ENCODE data around the gene CDKN2B. TPM values are rescaled to one million over a fixed set of nuclear protein-coding genes. Genes with fewer than 3 reads are reported as not detected.

CDKN2B gene
- total and polyA plus RNA-seq, 4 donors = 0.32 to 1.3 (median 0.54) TPM

GRCh38 chr9:22028394-22028793 is 19.3 kb upstream of the CDKN2B start:
- no peak for DNase-seq (ENCODE audit: low spot score)

More at GRCh38 chr9:22028394-22028793, 19.3 kb upstream of the CDKN2B start:
- H3K9me3 ChIP-seq (ENCODE audit: control insufficient read depth in 4 of 4, low read length in 3 of 4) = peaks cover 0 to 1% (median 0%) of the 10 kb centered on the region in 4 donors
- H3K27ac ChIP-seq (ENCODE audit: low read depth in 1 of 2, low read length in 2 of 2) = no peak overlapping the region
- no peaks in the 10 kb centered on the region for H3K36me3 ChIP-seq (ENCODE audit: control insufficient read depth in 4 of 4, insufficient read depth in 3 of 4, low read depth in 1 of 4, low read length in 3 of 4)
- H3K4me1 ChIP-seq (ENCODE audit: control insufficient read depth in 4 of 4, insufficient read depth in 4 of 4, low read length in 3 of 4) = peaks cover 0 to 2% (median under 1%) of the 10 kb centered on the region in 4 donors
- no peak overlapping the region for H3K9ac ChIP-seq (ENCODE audit: low read depth in 1 of 2, low read length in 2 of 2)
- H3K4me3 ChIP-seq (ENCODE audit: low read depth in 1 of 3, low read length in 3 of 3) = no peak overlapping the region
- H3K27me3 ChIP-seq (ENCODE audit: control insufficient read depth in 4 of 4, insufficient read depth in 4 of 4, low read length in 3 of 4) = no peaks in the 10 kb centered on the region
- TF ChIP-seq REST (IDR thresholded peaks at IDR 0.05) (no peak), MAX (IDR thresholded peaks at IDR 0.05) (no peak), CTCF (IDR thresholded peaks at IDR 0.05; ENCODE audit: low read depth, low read length, missing input control) (no peak), HNF4G (IDR thresholded peaks at IDR 0.05) (no peak), ZBTB33 (IDR thresholded peaks at IDR 0.05) (no peak), JUND (IDR thresholded peaks at IDR 0.05) (no peak), EGR1 (IDR thresholded peaks at IDR 0.05; ENCODE audit: low read depth in 2 of 2) (no peak), ATF3 (IDR thresholded peaks at IDR 0.05) (no peak), FOXA2 (IDR thresholded peaks at IDR 0.05) (no peak), NR2F2 (IDR thresholded peaks at IDR 0.05) (no peak)

Data from liver (tissue), 9 donors.